T-cell (primary cell): ENCODE measurements around the gene SZRD1. TPM values are rescaled to one million over a fixed set of nuclear protein-coding genes. Genes with fewer than 3 reads are reported as not detected.
"Not testable (repeated sequence)": the region's sequence is repeated elsewhere in the genome, so short reads cannot be mapped to it uniquely, and the experiment has no call there.

Experiments
- ATAC-seq, 4 experiments: fragments of 200-7000 bp in 3 of 4; fragments of 150-1000 bp in 1 of 4; cut with Tn5 transposase; replicated peaks in 1 of 4; 1 replicate in 3 of 4; 2 replicates in 1 of 4; pipeline ENCODE4 v1.10.0; 2021; ENCODE audit warnings: moderate library complexity in 3 of 4, mild to moderate bottlenecking in 2 of 4, moderate number of reproducible peaks in 1 of 4
- CTCF ChIA-PET, 2 donors: fragments of 300-600 bp; sonication (Branson Sonifier 250); formaldehyde crosslinking; loops; one replicate each; lab custom pipeline; 2022; ENCODE audit warnings: antibody characterized with exemption in 2 of 2; lab: Charles Lee
- POLR2A ChIA-PET, 2 donors: fragments of 300-600 bp; sonication (Branson Sonifier 250); formaldehyde crosslinking; loops; one replicate each; lab custom pipeline; 2022; ENCODE audit warnings: antibody characterized with exemption in 2 of 2; lab: Charles Lee
- DNase-seq, 35 experiments: peaks; one replicate each; pipeline versions ENCODE4 v3.0.0 to v3.0.0-alpha.2; 2013 to 2023
- H3K27ac ChIP-seq: one replicate; pipeline ENCODE4 v1.5.1; 2013; ENCODE audit warnings: low read length
- H3K27me3 ChIP-seq, 2 experiments: replicated peaks in 1 of 2; 1 replicate in 1 of 2; 2 replicates in 1 of 2; pipeline versions ENCODE4 v1.6.1 to v1.7.0; 2013; ENCODE audit warnings: low read length in 1 of 2, mixed read lengths in 1 of 2; ENCODE audit not compliant: control insufficient read depth in 2 of 2, insufficient read depth in 2 of 2; ENCODE audit errors: extremely low read depth in 1 of 2
- H3K36me3 ChIP-seq, 2 donors: 1 replicate in 1 of 2; 2 replicates in 1 of 2; pipeline versions ENCODE4 v1.6.1 to v1.7.0; 2013; ENCODE audit warnings: low read length in 1 of 2; ENCODE audit not compliant: control insufficient read depth in 2 of 2, insufficient read depth in 1 of 2; ENCODE audit errors: extremely low read depth in 1 of 2
- H3K4me1 ChIP-seq, 2 experiments: 1 replicate in 1 of 2; 2 replicates in 1 of 2; pipeline versions ENCODE4 v1.6.1 to v1.7.0; 2013; ENCODE audit warnings: low read length in 2 of 2, mixed read lengths in 1 of 2; ENCODE audit not compliant: insufficient read depth in 2 of 2, control insufficient read depth in 1 of 2; ENCODE audit errors: extremely low read depth in 1 of 2
- H3K4me3 ChIP-seq, 2 donors: 1 replicate in 1 of 2; 2 replicates in 1 of 2; pipeline versions ENCODE4 v1.5.1 to v1.7.0; 2013; ENCODE audit warnings: mild to moderate bottlenecking in 2 of 2, low read length in 1 of 2, moderate library complexity in 1 of 2; ENCODE audit not compliant: control insufficient read depth in 1 of 2; ENCODE audit errors: extremely low read depth in 1 of 2
- H3K9me3 ChIP-seq: 2 replicates; pipeline ENCODE4 v1.7.0; 2013
- H3K27ac Mint-ChIP-seq, 2 donors: one replicate each; pipeline ENCODE4 v1.8.0; 2020 to 2021; ENCODE audit warnings: mild to moderate bottlenecking in 2 of 2, mixed read lengths in 2 of 2
- H3K27me3 Mint-ChIP-seq, 2 donors: one replicate each; pipeline ENCODE4 v1.8.0; 2021 to 2022; ENCODE audit warnings: mixed read lengths in 2 of 2
- H3K36me3 Mint-ChIP-seq: one replicate; pipeline ENCODE4 v1.8.0; 2021; ENCODE audit warnings: mixed read lengths
- H3K4me1 Mint-ChIP-seq, 3 donors: one replicate each; pipeline ENCODE4 v1.8.0; 2020 to 2022; ENCODE audit warnings: mixed read lengths in 3 of 3, mild to moderate bottlenecking in 1 of 3
- H3K4me3 Mint-ChIP-seq, 3 donors: one replicate each; pipeline ENCODE4 v1.8.0; 2020 to 2022; ENCODE audit warnings: mild to moderate bottlenecking in 3 of 3, mixed read lengths in 3 of 3, moderate library complexity in 3 of 3
- H3K9me3 Mint-ChIP-seq, 3 donors: one replicate each; pipeline ENCODE4 v1.8.0; 2020 to 2022; ENCODE audit warnings: mixed read lengths in 3 of 3
- WGBS: methylation state at CpG from one replicate; pipeline ENCODE4 v1.1.5; 2013; ENCODE audit warnings: missing lambda C conversion rate; ENCODE audit not compliant: insufficient coverage; 5-methylcytosine and 5-hydroxymethylcytosine counted together
- total RNA-seq, 35 experiments: library from RNA in 6 of 35; stranded (reverse) in 6 of 35; fragments of 120-200 nt in 1 of 35; gene quantifications; one replicate each; pipeline versions ENCODE4 v1.2.1 to v1.2.4 and lab custom pipeline; 2013 to 2026

The SZRD1 gene
- total RNA-seq, 5 donors from 2014 or later (not counting 1 experiment from before 2014, with no cell fraction given) = 87.2 to 122 (median 106) TPM

DNA sequence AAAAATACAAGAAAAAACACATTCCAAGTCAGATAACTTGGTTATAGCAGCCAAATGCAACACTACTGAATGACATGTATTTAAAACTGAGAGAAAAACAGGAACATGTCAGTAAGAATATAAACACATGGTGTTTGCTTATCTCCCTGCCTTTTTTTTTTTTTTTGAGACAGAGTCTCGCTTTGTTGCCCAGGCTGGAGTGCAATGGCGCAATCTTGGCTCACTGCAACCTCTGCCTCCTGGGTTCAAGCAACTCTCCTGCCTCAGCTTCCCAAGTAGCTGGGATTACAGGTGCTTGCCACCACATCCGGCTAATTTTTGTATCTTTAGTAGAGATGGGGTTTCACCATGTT is 1.9 kb upstream of the SZRD1 start:
- not testable (repeated sequence) for H3K36me3 ChIP-seq, ATAC-seq, H3K9me3 Mint-ChIP-seq, H3K27me3 Mint-ChIP-seq, DNase-seq, H3K9me3 ChIP-seq, H3K27ac ChIP-seq, H3K4me3 ChIP-seq, H3K27ac Mint-ChIP-seq, H3K36me3 Mint-ChIP-seq, H3K27me3 ChIP-seq, H3K4me3 Mint-ChIP-seq
- peaks cover 12 to 20% of the 10 kb centered on the region in 2 experiments for H3K4me1 ChIP-seq
- ChIA-PET CTCF (interaction anchor here in 1 of 2 donors (0.6 to 3.7 kb wide), 3 partner anchors 12 to 21 kb away, joined by 3 to 25 read pairs (median 3); partner anchors contain the start of gene FBXO42), POLR2A (interaction anchor here (0.6 to 1.4 kb wide), 3 partner anchors 10 to 516 kb away, joined by 4 to 9 read pairs (median 4); no protein-coding TSS in a partner anchor)
- peaks cover 19 to 28% (median 28%) of the 10 kb centered on the region in 3 donors for H3K4me1 Mint-ChIP-seq
- no CpG with 5 or more reads among the region's 3 CpGs for WGBS

DNA sequence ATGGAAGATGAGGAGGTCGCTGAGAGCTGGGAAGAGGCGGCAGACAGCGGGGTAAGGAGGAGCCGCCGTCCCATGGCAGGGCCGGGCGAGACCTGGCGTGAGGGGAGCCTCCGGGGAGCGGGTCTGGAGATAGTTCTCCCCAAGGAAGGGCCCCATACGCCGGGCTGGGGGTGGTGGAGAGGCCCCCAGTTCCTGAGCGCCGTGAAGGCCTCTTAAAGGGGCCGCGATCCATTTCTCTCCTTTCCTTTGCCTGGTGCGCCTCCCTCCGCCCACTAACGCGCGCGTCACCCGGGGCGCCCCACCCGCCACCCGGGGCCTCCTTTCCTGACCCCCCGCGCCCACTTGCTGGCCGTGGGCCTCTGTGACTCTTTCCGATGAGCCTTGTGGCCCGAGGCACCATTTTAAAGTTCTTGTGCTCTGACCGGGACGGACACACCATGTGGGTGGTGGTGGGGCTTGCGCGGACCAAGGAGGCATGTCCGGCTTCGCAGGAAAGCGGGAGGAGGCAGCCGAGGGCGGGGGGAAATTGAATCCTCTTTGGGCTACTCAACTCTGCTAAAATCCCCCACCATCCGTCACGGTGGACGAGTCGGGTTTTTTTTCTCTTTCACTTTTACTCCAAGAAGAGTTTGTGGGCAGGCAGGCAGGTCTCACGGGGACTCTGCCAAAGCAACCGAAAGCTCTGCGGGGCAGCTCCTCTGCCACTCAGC is 371 bp downstream of the SZRD1 start:
- H3K27ac Mint-ChIP-seq = peak overlapping the region; percentile 97
- peaks cover 0 to under 1% of the 10 kb centered on the region in 2 donors for H3K36me3 ChIP-seq
- H3K9me3 ChIP-seq = no peaks in the 10 kb centered on the region
- H3K4me1 ChIP-seq = peaks cover 15 to 33% of the 10 kb centered on the region in 2 experiments
- ChIA-PET POLR2A (interaction anchor here in 1 of 2 donors (0.6 to 0.7 kb wide), 2 partner anchors 13 to 833 kb away, joined by 3 read pairs; no protein-coding TSS in a partner anchor), CTCF (interaction anchor here in 1 of 2 donors (0.5 to 1.4 kb wide), 2 partner anchors 15 to 23 kb away, joined by 3 to 6 read pairs; partner anchors contain the start of gene FBXO42)
- peaks cover 30 to 45% (median 43%) of the 10 kb centered on the region in 3 donors for H3K4me1 Mint-ChIP-seq
- DNase-seq = peak in 33 of 35 experiments; percentile 63 to 89 (median 76)
- no peaks in the 10 kb centered on the region for H3K27me3 Mint-ChIP-seq
- H3K27ac ChIP-seq = peak overlapping the region; percentile 99
- peak overlapping the region; percentile 99 for H3K4me3 ChIP-seq
- WGBS = under 1% methylated on average over 33 of the region's 47 CpGs
- H3K9me3 Mint-ChIP-seq = no peaks in the 10 kb centered on the region
- peak; percentile 71 to 77 (median 76) for ATAC-seq
- H3K27me3 ChIP-seq = no peaks in the 10 kb centered on the region
- peak overlapping the region; percentile 96 to 97 (median 96) for H3K4me3 Mint-ChIP-seq
- peaks cover 5% of the 10 kb centered on the region for H3K36me3 Mint-ChIP-seq

DNA sequence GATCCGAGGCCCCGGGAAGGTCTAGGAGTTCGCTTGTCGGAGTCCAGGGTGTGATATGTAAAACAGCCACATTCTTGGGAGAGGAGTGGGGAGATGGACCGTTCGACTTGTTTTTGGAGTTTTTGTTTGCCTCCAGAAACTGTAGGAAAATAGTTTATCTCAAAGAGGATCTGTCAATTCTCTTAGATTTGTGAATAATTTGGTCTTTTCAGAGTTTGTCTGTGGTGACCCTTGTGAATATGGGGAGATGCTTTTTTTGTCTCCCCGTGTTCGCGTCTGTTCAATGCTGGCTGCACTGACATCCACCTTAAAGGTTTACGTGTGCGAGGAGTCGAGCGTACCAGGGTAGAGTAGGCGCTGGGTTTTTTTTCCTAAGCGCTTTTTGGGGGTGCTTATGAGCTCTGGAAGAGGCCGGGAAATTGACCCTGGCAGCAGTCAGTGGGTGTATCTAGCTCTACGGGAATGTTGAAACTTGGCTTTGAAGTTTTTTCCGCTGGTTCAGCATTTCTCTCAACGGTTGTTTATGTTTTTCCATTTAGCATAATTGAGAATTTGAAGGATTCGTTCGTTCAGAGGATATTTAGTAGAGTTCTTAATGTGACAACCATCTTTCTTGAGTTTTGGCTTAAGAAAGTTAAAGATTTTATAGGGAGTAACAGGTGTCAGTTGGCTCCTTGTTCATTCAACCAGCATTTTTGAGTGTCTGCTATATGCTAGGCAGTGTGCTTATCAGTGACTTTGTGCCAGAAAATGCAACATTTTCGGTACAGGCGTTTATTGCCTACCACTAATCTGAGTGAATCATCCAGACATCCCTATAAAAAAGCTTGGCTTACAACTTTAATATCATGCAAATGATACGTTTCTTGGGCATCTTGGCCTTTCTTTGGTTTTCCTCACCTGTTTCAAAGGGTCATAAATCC is 1.2 kb downstream of the SZRD1 start:
- Histone ChIP-seq H3K27me3 (no peaks in the 10 kb centered on the region), H3K9me3 (no peaks in the 10 kb centered on the region), H3K4me3 (peak overlapping the region; percentile 99), H3K4me1 (peaks cover 15 to 41% of the 10 kb centered on the region in 2 experiments), H3K36me3 (peaks cover 0 to 6% of the 10 kb centered on the region in 2 donors), H3K27ac (peak overlapping the region; percentile 99)
- no peaks in the 10 kb centered on the region for H3K9me3 Mint-ChIP-seq
- POLR2A ChIA-PET = interaction anchor here in 1 of 2 donors (0.6 to 0.8 kb wide), 3 partner anchors 12 to 834 kb away, joined by 3 read pairs; no protein-coding TSS in a partner anchor
- ATAC-seq = no peak
- peaks cover 11% of the 10 kb centered on the region for H3K36me3 Mint-ChIP-seq
- peak overlapping the region; percentile 96 to 97 (median 96) for H3K4me3 Mint-ChIP-seq
- CTCF ChIA-PET = interaction anchor here in 1 of 2 donors (0.5 to 1.4 kb wide), 3 partner anchors 12 to 24 kb away, joined by 3 to 8 read pairs (median 6); partner anchors contain the start of gene FBXO42
- DNase-seq = peak in 2 of 35 experiments; percentile 6 to 43
- 5% methylated on average over 21 of the region's 24 CpGs for WGBS
- H3K4me1 Mint-ChIP-seq = peaks cover 38 to 51% (median 47%) of the 10 kb centered on the region in 3 donors
- H3K27ac Mint-ChIP-seq = peak overlapping the region; percentile 97
- H3K27me3 Mint-ChIP-seq = no peaks in the 10 kb centered on the region

DNA sequence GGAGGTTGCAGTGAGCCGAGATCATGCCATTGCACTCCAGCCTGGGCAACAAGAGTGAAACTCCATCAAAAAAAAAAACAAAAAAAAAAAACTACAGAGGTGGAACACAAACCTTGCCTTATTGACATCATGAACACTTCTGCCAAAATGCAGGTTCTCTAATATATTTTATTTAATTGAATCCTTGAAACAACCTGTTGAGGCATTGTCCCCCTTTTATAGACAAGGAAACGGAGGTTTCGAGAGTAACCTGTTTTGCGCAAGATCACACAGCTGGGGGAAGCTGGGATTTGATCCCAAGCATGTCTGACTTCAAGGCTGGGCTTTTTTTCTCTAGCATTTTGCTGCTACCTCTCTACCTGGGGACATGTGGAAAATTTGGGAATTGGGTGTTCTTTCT is 2.8 kb downstream of the SZRD1 start:
- DNase-seq (no peak), ATAC-seq (no peak)
- Histone ChIP-seq H3K4me1 (peaks cover 15 to 52% of the 10 kb centered on the region in 2 experiments), H3K4me3 (no peak overlapping the region), H3K9me3 (no peaks in the 10 kb centered on the region), H3K27me3 (no peaks in the 10 kb centered on the region), H3K36me3 (peaks cover 0 to 6% of the 10 kb centered on the region in 2 donors), H3K27ac (no peak overlapping the region)
- ChIA-PET POLR2A (interaction anchor here (0.7 kb wide), 2 partner anchors 9 to 24 kb away, joined by 3 to 4 read pairs; no protein-coding TSS in a partner anchor), CTCF (interaction anchor here in 1 of 2 donors (0.6 kb wide), 1 partner anchor 11 kb away, joined by 3 read pairs; no protein-coding TSS in a partner anchor)
- no peaks in the 10 kb centered on the region for H3K27me3 Mint-ChIP-seq
- H3K9me3 Mint-ChIP-seq = no peaks in the 10 kb centered on the region
- H3K27ac Mint-ChIP-seq = no peak overlapping the region
- H3K4me1 Mint-ChIP-seq = peaks cover 48 to 62% (median 60%) of the 10 kb centered on the region in 3 donors
- H3K4me3 Mint-ChIP-seq = peak overlapping the region in 2 of 3 donors; percentile 96 to 97
- 86% methylated on average over 1 of the region's 4 CpGs for WGBS
- H3K36me3 Mint-ChIP-seq = peaks cover 18% of the 10 kb centered on the region

DNA sequence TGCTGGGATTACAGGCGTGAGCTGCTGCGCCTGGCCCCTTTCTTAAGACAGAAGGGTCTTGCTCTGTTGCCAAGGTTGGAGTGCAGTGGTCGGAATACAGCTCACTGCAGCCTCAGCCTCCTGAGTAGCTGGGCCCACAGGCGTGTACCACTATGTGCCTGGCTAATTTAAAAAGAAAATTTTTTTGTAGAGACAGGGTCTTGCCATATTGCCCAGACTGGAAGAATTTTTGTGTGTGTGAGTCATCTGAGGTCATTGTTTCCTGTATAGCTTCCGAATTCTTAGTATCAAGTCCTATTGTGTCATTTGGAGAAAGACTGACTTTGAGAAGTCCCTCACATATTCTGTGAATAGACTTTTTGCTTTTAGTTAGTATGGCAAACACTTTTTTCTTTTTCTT is 4.7 kb downstream of the SZRD1 start:
- no peak overlapping the region for H3K27ac ChIP-seq
- Mint-ChIP-seq H3K4me3 (peak overlapping the region; percentile 21 to 59 (median 43)), H3K9me3 (no peaks in the 10 kb centered on the region), H3K27ac (peak overlapping the region; percentile 39 to 79), H3K36me3 (peaks cover 23% of the 10 kb centered on the region), H3K27me3 (no peaks in the 10 kb centered on the region), H3K4me1 (peaks cover 60 to 79% (median 75%) of the 10 kb centered on the region in 3 donors)
- WGBS = 59% methylated on average over 4 of the region's 5 CpGs
- peaks cover 0 to 6% of the 10 kb centered on the region in 2 donors for H3K36me3 ChIP-seq
- no peak for ATAC-seq
- ChIA-PET POLR2A (no interaction called here), CTCF (interaction anchor here in 1 of 2 donors (0.8 to 1.7 kb wide), 2 partner anchors 8 to 54 kb away, joined by 3 to 7 read pairs; no protein-coding TSS in a partner anchor)
- H3K9me3 ChIP-seq = no peaks in the 10 kb centered on the region
- no peaks in the 10 kb centered on the region for H3K27me3 ChIP-seq
- H3K4me1 ChIP-seq = peaks cover 12 to 65% of the 10 kb centered on the region in 2 experiments
- peak in 1 of 35 experiments; percentile 40 for DNase-seq
- H3K4me3 ChIP-seq = no peak overlapping the region
